ENCODE data around the gene CACTIN. TPM values are rescaled to one million over a fixed set of nuclear protein-coding genes. Genes with fewer than 3 reads are reported as not detected.

Gene CACTIN
- total RNA-seq, 2 experiments from 2014 or later = 25.8 to 25.9 TPM

- no peak for ATAC-seq (ENCODE audit: poor library complexity)
These were observed 11.6 kb downstream of the CACTIN start for GRCh38 chr19:3614858-3615505.

GRCh38 chr19:3613818-3614661 lies 12.6 kb downstream of the CACTIN start:
- no peak for ATAC-seq (ENCODE audit: poor library complexity)
- Mint-ChIP-seq H3K36me3 (ENCODE audit: low read depth) (peaks cover 21% of the 10 kb centered on the region), H3K9me3 (no peaks in the 10 kb centered on the region), H3K27ac (no peak overlapping the region), H3K27me3 (no peaks in the 10 kb centered on the region), H3K4me1 (ENCODE audit: low read depth) (peaks cover 7% of the 10 kb centered on the region), H3K4me3 (no peak overlapping the region)
- Histone ChIP-seq H3K4me1 (ENCODE audit: insufficient read depth, low read length) (peaks cover 15% of the 10 kb centered on the region), H3K27me3 (ENCODE audit: control insufficient read depth in 1 of 2, insufficient read depth in 2 of 2, low read length in 2 of 2) (no peaks in the 10 kb centered on the region), H3K9me3 (ENCODE audit: control insufficient read depth in 1 of 2, insufficient read depth in 1 of 2, low read length in 2 of 2) (peaks cover 0 to 17% of the 10 kb centered on the region in 2 experiments), H3K27ac (ENCODE audit: low read depth in 1 of 2, low read length in 2 of 2) (no peak overlapping the region), H3K36me3 (ENCODE audit: insufficient read depth, low read length) (peaks cover 45% of the 10 kb centered on the region), H3K4me3 (ENCODE audit: low read length) (no peak overlapping the region)
- POLR2A ChIA-PET = no interaction called here
- intact Hi-C loops (cut with DNase I, micrococcal nuclease) = no loop called here
- no peak for DNase-seq
- CTCF ChIA-PET = no interaction called here
- no peak for TF ChIP-seq CTCF (IDR thresholded peaks at IDR 0.05)

More at GRCh38 chr19:3614858-3615505, 11.6 kb downstream of the CACTIN start:
- intact Hi-C loops (cut with DNase I, micrococcal nuclease) = no loop called here
- H3K27ac Mint-ChIP-seq = no peak overlapping the region
- Histone ChIP-seq H3K27me3 (ENCODE audit: control insufficient read depth in 1 of 2, insufficient read depth in 2 of 2, low read length in 2 of 2) (no peaks in the 10 kb centered on the region), H3K4me1 (ENCODE audit: insufficient read depth, low read length) (peaks cover 15% of the 10 kb centered on the region), H3K36me3 (ENCODE audit: insufficient read depth, low read length) (peaks cover 54% of the 10 kb centered on the region), H3K27ac (ENCODE audit: low read depth in 1 of 2, low read length in 2 of 2) (no peak overlapping the region), H3K9me3 (ENCODE audit: control insufficient read depth in 1 of 2, insufficient read depth in 1 of 2, low read length in 2 of 2) (peaks cover 0 to 11% of the 10 kb centered on the region in 2 experiments), H3K4me3 (ENCODE audit: low read length) (no peak overlapping the region)
- no peaks in the 10 kb centered on the region for H3K27me3 Mint-ChIP-seq
- peaks cover 24% of the 10 kb centered on the region for H3K36me3 Mint-ChIP-seq (ENCODE audit: low read depth)
- no peak for DNase-seq
- H3K4me3 Mint-ChIP-seq = no peak overlapping the region
- TF ChIP-seq CTCF (IDR thresholded peaks at IDR 0.05) = no peak
- H3K9me3 Mint-ChIP-seq = no peaks in the 10 kb centered on the region
- H3K4me1 Mint-ChIP-seq (ENCODE audit: low read depth) = peaks cover 7% of the 10 kb centered on the region
- CTCF ChIA-PET = no interaction called here
- POLR2A ChIA-PET = no interaction called here

GRCh38 chr19:3612901-3613741 lies 13.5 kb downstream of the CACTIN start:
- POLR2A ChIA-PET = no interaction called here
- intact Hi-C loops (cut with DNase I, micrococcal nuclease) = no loop called here
- no peak for TF ChIP-seq CTCF (IDR thresholded peaks at IDR 0.05)
- no peaks in the 10 kb centered on the region for H3K27me3 ChIP-seq (ENCODE audit: control insufficient read depth in 1 of 2, insufficient read depth in 2 of 2, low read length in 2 of 2)
- Mint-ChIP-seq H3K27me3 (no peaks in the 10 kb centered on the region), H3K9me3 (no peaks in the 10 kb centered on the region), H3K36me3 (ENCODE audit: low read depth) (peaks cover 20% of the 10 kb centered on the region), H3K27ac (no peak overlapping the region), H3K4me3 (no peak overlapping the region), H3K4me1 (ENCODE audit: low read depth) (peaks cover 10% of the 10 kb centered on the region)
- peaks cover 12% of the 10 kb centered on the region for H3K4me1 ChIP-seq (ENCODE audit: insufficient read depth, low read length)
- no peak for DNase-seq
- H3K4me3 ChIP-seq (ENCODE audit: low read length) = no peak overlapping the region
- no peak overlapping the region for H3K27ac ChIP-seq (ENCODE audit: low read depth in 1 of 2, low read length in 2 of 2)
- H3K9me3 ChIP-seq (ENCODE audit: control insufficient read depth in 1 of 2, insufficient read depth in 1 of 2, low read length in 2 of 2) = peaks cover 0 to 20% of the 10 kb centered on the region in 2 experiments
- CTCF ChIA-PET = no interaction called here
- peaks cover 43% of the 10 kb centered on the region for H3K36me3 ChIP-seq (ENCODE audit: insufficient read depth, low read length)
- no peak for ATAC-seq (ENCODE audit: poor library complexity)
